Measurements from ENCODE around the gene TNFRSF17. TPM values are rescaled to one million over a fixed set of nuclear protein-coding genes. Genes with fewer than 3 reads are reported as not detected.

The TNFRSF17 gene
- total RNA-seq, 2 donors from 2014 or later: not detected

DNA sequence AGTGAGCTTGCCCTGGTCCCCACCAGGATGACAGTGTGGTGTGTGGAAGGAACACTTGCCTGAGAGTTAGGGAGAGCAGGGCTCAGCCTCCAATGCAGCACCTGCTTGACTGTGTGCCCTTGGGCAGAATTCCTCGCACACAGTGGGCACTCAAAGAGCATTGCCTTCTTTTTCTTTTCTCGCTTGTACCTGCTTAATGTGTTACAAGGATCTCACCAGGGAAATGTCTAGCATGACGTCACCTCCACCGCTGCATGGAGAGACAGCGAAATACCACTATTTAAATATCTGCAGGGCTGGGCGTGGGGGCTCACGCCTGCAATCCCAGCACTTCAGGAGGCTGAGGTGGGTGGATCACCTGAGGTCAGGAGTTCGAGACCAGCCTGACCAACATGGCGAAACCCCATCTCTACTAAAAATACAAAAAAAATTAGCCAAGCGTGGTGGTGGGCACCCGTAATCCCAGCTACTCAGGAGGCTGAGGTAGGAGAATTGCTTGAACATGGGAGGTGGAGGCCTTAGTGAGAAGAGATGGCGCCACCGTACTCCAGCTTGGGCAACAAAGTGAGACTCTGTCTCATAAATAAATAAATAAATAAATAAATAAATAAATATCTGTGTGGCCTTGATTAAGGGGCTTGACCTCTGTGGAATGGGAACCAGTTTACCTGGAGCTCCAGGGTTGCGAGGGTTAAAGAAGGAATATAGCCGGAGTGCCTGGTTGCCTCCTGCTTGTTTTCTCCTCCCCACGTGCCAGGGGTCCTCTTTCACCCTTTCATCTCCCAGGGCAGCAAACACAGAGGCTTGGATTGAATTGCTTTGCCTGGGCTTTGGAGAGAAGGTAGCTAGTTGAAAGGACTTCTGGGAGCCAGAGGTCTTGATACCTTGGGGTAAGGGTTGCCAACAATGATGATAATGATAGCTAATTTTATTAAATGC, 27.8 kb downstream of the TNFRSF17 start:
- Histone ChIP-seq H3K4me1 (ENCODE audit: control insufficient read depth in 1 of 2, low read depth in 2 of 2) (peaks cover 4 to 12% of the 10 kb centered on the region in 2 donors), H3K27me3 (replicated peaks; ENCODE audit: insufficient read depth) (no peaks in the 10 kb centered on the region), H3K4me3 (no peak overlapping the region), H3K36me3 (no peaks in the 10 kb centered on the region), H3K27ac (no peak overlapping the region), H3K9me3 (no peaks in the 10 kb centered on the region)
- DNase-seq (ENCODE audit: low spot score) (no peak), ATAC-seq (ENCODE audit: insufficient number of reproducible peaks, low FRiP score, low read depth) (no peak)
- TF ChIP-seq, protein P1, sequence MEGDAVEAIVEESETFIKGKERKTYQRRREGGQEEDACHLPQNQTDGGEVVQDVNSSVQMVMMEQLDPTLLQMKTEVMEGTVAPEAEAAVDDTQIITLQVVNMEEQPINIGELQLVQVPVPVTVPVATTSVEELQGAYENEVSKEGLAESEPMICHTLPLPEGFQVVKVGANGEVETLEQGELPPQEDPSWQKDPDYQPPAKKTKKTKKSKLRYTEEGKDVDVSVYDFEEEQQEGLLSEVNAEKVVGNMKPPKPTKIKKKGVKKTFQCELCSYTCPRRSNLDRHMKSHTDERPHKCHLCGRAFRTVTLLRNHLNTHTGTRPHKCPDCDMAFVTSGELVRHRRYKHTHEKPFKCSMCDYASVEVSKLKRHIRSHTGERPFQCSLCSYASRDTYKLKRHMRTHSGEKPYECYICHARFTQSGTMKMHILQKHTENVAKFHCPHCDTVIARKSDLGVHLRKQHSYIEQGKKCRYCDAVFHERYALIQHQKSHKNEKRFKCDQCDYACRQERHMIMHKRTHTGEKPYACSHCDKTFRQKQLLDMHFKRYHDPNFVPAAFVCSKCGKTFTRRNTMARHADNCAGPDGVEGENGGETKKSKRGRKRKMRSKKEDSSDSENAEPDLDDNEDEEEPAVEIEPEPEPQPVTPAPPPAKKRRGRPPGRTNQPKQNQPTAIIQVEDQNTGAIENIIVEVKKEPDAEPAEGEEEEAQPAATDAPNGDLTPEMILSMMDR (IDR thresholded peaks at IDR 0.05): no peak

DNA sequence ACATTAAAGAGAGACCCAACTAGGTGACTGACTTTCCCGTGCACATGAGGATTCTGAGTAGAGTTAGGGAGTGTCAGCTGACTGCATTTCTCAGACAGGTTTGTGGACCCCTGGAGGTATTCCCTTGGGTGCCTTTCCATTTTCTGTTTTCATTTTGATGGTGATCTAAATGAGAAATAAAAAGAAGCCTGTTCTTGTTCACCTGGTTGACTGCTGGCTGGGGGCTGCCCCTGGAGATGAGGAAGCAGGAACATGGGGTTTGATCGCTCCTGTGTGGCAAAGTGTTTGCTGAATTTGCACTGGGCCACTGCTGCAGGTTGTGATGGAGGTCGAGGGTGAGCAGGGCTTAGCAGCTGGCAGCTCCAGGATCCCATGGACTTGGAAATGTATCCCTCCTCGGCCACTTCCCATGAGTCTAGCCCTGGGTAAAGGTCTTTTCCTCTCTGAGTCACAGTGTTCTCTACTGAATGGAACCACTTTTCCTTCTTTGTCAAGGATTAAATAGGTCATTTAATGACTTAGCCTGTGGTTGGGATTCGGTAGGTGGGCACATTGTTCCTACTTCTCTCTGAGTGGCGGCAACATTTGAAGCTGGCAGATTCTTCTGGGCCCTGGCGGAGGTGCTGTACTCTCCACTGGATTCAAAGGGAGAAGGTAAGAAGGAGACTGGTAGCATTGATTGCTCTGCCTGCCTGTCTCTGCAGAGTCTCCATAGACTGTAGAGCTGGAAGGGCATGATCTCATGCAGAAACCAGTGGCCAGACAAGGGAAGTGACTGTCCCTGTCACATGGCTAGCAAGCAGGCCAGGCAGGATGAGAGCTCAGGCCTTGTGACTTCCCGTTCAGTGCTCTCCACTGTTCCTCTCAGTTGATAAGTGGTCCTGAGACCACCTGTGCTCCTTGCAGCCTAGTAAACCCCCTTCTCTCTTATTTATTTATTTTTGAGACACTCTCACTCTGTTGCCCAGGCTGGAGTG, 29.4 kb downstream of the TNFRSF17 start:
- DNase-seq (ENCODE audit: low spot score): no peak
- ATAC-seq (ENCODE audit: insufficient number of reproducible peaks, low FRiP score, low read depth): no peak
- no peaks in the 10 kb centered on the region for H3K9me3 ChIP-seq
- TF ChIP-seq, protein P1 (IDR thresholded peaks at IDR 0.05): no peak
- peak overlapping the region in 1 of 2 donors; percentile 8 for H3K27ac ChIP-seq
- no peaks in the 10 kb centered on the region for H3K36me3 ChIP-seq
- H3K4me1 ChIP-seq (ENCODE audit: control insufficient read depth in 1 of 2, low read depth in 2 of 2): peaks cover 4 to 12% of the 10 kb centered on the region in 2 donors
- no peaks in the 10 kb centered on the region for H3K27me3 ChIP-seq (replicated peaks; ENCODE audit: insufficient read depth)
- no peak overlapping the region for H3K4me3 ChIP-seq

DNA sequence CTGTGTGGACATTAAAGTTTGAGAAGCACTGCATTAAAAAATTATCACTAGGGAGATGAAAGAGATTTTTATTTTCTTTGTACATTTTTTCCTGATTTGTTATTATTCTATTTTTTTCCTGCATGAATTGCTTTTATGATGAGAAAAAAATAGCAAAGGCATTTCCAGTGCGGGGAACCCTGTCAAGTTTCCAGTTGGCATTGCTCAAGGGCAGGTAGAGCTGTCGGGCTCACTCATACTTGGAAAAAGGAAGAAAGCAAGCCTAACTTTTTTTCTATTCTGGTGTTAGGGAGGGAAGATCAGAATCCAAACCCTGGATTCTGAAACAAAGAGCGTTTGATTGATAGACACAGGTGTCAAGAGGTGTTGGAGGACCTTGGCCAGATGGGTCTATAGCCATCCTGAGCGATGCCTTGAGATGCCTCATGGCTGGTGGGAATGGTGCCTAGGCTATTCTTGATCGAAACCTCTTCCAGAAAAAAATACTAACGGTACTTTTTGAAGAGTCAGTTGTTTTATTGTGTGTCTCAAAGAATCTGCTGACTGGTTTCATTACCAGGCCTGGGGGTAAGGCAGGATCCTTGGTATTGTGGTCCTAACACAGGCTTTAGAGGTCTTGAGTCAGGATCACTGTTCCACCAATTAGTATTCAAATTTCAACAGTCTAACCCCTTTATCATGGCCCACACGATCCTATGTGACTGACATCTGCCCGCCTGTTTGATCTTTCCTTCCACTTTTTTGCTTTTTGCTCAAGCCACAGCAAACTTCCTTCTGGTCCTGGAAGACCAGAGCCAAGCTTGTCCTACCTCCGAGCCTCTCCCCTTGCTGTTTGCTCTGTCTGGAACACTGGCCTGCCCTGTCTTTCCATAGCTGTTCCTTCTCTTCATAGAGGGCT, 31.7 kb downstream of the TNFRSF17 start:
- Histone ChIP-seq H3K27me3 (replicated peaks; ENCODE audit: insufficient read depth) (no peaks in the 10 kb centered on the region), H3K9me3 (no peaks in the 10 kb centered on the region), H3K4me1 (ENCODE audit: control insufficient read depth in 1 of 2, low read depth in 2 of 2) (peaks cover 4 to 12% of the 10 kb centered on the region in 2 donors), H3K36me3 (no peaks in the 10 kb centered on the region), H3K27ac (no peak overlapping the region), H3K4me3 (no peak overlapping the region)
- TF ChIP-seq, protein P1 (IDR thresholded peaks at IDR 0.05): no peak
- DNase-seq (ENCODE audit: low spot score): no peak
- no peak for ATAC-seq (ENCODE audit: insufficient number of reproducible peaks, low FRiP score, low read depth)

DNA sequence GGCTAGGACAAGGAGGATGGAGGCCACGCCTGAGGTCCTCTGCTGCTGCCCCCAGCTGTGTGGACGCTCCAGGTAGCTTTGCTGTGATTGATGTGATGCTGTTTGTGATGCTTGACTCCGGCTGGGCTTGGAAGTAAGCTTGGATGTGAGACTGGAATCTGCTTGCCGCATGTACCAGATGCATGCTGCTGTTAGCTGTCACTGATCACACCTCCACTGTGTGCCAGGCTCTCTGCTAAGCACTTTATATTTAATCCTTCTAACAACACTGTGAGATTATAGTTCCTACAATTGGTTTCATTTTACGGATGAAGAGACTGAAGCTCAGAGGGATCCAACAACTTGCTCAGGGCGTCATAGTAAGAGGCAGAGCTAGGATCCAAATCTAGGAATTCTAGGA, 35.0 kb downstream of the TNFRSF17 start:
- TF ChIP-seq, protein P1 (IDR thresholded peaks at IDR 0.05): no peak
- Histone ChIP-seq H3K27me3 (replicated peaks; ENCODE audit: insufficient read depth) (no peaks in the 10 kb centered on the region), H3K4me3 (no peak overlapping the region), H3K27ac (no peak overlapping the region), H3K9me3 (no peaks in the 10 kb centered on the region), H3K36me3 (peaks cover 7% of the 10 kb centered on the region), H3K4me1 (ENCODE audit: control insufficient read depth in 1 of 2, low read depth in 2 of 2) (peaks cover 0 to 8% of the 10 kb centered on the region in 2 donors)
- ATAC-seq (ENCODE audit: insufficient number of reproducible peaks, low FRiP score, low read depth) (no peak), DNase-seq (ENCODE audit: low spot score) (no peak)
